ENCODE results near the gene DOHH.

Gene DOHH

DNA sequence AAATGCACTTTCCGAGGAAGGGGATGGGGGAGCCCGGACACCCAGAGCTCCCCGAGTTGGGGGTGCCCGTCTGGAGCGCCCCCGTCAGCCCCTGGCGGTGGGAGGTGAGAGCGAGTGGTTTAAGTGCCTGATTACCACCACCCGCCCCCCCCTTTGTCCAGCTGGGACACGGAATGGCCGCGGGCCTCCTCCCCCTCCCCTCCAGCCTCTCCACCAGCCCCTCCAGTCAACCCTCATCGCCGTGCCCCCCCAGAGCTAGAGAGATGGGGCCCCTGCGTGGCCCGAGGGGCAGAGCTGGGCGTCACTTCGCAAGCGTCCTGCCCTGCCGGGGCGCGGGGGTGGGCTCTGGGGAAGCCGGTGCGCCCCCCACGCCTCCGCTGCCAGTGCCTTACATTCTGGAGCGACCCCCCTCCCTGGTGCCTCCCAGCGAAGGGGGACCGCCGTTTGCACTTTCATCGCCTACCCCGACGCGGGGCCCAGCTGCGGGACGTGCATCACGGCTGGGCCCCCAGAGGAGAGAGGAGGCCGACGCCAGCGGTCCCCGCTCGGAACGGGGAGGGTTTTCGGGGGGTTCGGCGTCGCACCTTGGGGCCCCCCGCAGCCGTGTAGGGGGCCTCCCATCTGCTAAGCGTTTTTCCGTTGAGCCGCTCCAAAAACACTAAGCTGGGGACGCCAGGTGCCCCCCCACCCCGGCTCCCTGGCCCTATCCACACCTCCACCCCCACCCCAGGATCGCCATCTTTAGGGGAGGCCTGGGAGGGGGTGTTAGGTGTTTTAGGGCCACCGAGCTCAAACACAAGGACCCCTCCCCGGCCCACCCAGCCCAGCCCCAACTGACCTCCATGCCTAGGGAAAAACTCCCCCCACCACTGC, 36.5 kb downstream of the DOHH start:
- WGBS: 45% methylated on average over 35 of the region's 57 CpGs
- no peak for DNase-seq
- peaks cover 35% of the 10 kb centered on the region for H3K4me1 ChIP-seq (ENCODE audit: control insufficient read depth, insufficient read depth, low read depth, low read length)

DNA sequence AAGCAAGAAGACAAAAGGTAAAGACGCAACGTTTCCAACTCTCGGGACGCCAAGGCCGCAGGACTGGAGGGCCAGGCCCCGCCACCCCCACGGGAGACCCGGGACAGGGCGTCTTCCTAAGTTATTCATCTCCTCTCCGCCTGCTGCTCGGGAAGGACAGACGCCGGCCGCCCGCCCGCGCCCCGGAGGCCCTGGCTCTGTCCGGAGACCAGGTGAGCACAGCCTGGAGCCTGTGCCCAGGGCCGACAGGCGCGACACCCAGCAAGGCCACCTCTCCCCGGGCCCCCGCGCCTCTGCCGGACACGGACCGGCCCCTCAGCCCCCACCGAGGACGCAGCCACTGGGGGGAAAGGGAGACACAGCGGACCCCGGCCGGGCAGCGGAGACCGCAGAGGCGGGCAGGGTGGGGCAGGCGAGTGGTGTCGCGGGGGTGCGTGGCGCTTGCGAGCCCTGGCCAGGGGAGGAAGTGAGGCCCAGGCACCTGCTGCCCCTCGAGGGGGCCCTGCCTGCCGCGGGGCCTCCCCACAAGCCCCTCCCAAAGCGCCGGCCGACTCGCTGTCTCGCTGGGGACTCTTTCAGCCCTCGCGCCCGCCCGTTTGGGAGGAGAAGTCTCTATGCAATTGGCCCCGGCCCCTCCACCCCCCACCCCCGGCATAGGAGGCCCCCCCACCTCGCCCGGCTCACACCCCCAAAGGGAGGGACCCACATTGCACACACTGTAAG, 37.3 kb downstream of the DOHH start:
- no peak for DNase-seq

More for the DNA sequence above, 36.5 kb downstream of the DOHH start:
- Histone ChIP-seq H3K9me3 (ENCODE audit: control insufficient read depth, low read length) (no peaks in the 10 kb centered on the region), H2BK120ac (ENCODE audit: low read depth, low read length) (no peak overlapping the region), H2BK5ac (ENCODE audit: low read depth, low read length, poor library complexity, severe bottlenecking) (no peak overlapping the region), H3K9ac (ENCODE audit: low read length) (no peak overlapping the region), H3K27ac (ENCODE audit: low read length, poor library complexity, severe bottlenecking) (no peak overlapping the region), H3K4ac (ENCODE audit: low read depth in 1 of 2, low read length in 2 of 2) (peak overlapping the region in 1 of 2 experiments; percentile 35), H2BK12ac (ENCODE audit: low read length in 2 of 2) (peak overlapping the region in 1 of 2 experiments; percentile 59), H3K36me3 (ENCODE audit: control insufficient read depth in 1 of 2, insufficient read depth in 2 of 2, low read depth in 1 of 2, low read length in 2 of 2) (peaks cover 31 to 41% of the 10 kb centered on the region in 2 experiments), H3K4me2 (ENCODE audit: low read length, poor library complexity, severe bottlenecking) (no peak overlapping the region), H3K18ac (ENCODE audit: low read depth in 1 of 2, low read length in 2 of 2) (peak overlapping the region; percentile 31 to 74), H3K14ac (ENCODE audit: low read length in 2 of 2) (peak overlapping the region in 1 of 2 experiments; percentile 31), H2BK15ac (ENCODE audit: low read depth, poor library complexity, severe bottlenecking) (peak overlapping the region; percentile 67), H3K4me3 (ENCODE audit: insufficient read depth in 1 of 2, low read depth in 1 of 2, low read length in 2 of 2) (no peak overlapping the region), H3K23ac (ENCODE audit: low read length in 2 of 2) (no peak overlapping the region), H4K8ac (ENCODE audit: low read length) (peak overlapping the region; percentile 60), H4K91ac (ENCODE audit: low read length) (peak overlapping the region; percentile 67), H3K79me1 (replicated peaks; ENCODE audit: low read length, poor library complexity, severe bottlenecking) (peaks cover 18% of the 10 kb centered on the region), H3K27me3 (ENCODE audit: control insufficient read depth in 1 of 2, insufficient read depth in 1 of 2, low read length in 2 of 2) (no peaks in the 10 kb centered on the region), H2AFZ (ENCODE audit: low read depth, low read length) (no peak overlapping the region), H2AK5ac (ENCODE audit: low read length, severe bottlenecking) (no peak overlapping the region)

DNA sequence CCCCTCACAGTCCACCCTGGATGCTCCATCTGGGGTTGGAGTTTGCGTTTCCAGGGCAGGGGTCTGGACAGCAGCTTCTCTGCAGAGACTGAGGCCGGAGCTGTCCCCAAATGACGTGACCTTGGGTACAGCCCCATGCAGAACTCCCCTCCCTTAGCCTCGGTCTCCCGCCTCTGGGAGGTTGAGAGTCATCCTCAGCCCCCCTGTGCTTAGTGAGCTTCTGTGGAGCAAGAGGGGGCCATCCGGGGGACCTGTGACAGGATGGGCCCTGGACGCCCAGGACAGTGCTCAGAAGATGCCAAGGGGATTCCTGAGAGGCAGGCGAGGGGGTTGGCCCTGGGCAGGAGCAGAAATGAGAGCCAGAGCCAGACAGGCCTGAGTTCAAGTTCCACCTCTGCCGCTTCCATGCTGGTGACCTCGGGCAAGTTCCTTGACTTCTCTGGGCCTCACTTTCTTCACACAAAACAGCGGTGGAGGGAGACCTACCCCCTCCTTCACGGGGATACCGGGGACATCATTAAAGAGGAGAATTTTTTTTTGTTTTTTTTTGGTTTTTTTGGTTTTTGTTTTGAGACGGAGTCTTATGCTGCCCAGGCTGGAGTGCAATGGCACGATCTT, 40.4 kb downstream of the DOHH start:
- no peak overlapping the region for H2BK15ac ChIP-seq (ENCODE audit: low read depth, poor library complexity, severe bottlenecking)
- 85% methylated on average over 15 of the region's 15 CpGs for WGBS

More for the DNA sequence above, 37.3 kb downstream of the DOHH start:
- peak overlapping the region in 1 of 2 experiments; percentile 44 for H3K18ac ChIP-seq (ENCODE audit: low read depth in 1 of 2, low read length in 2 of 2)
- H3K79me1 ChIP-seq (replicated peaks; ENCODE audit: low read length, poor library complexity, severe bottlenecking): peaks cover 18% of the 10 kb centered on the region
- no peak overlapping the region for H2BK120ac ChIP-seq (ENCODE audit: low read depth, low read length)
- no peak overlapping the region for H3K14ac ChIP-seq (ENCODE audit: low read length in 2 of 2)
- H3K27ac ChIP-seq (ENCODE audit: low read length, poor library complexity, severe bottlenecking): no peak overlapping the region
- no peak overlapping the region for H3K4me2 ChIP-seq (ENCODE audit: low read length, poor library complexity, severe bottlenecking)
- no peaks in the 10 kb centered on the region for H3K27me3 ChIP-seq (ENCODE audit: control insufficient read depth in 1 of 2, insufficient read depth in 1 of 2, low read length in 2 of 2)
- no peak overlapping the region for H2AFZ ChIP-seq (ENCODE audit: low read depth, low read length)
- WGBS: 49% methylated on average over 33 of the region's 58 CpGs
- H3K23ac ChIP-seq (ENCODE audit: low read length in 2 of 2): peak overlapping the region in 1 of 2 experiments; percentile 87
- H4K8ac ChIP-seq (ENCODE audit: low read length): no peak overlapping the region
- no peak overlapping the region for H2BK5ac ChIP-seq (ENCODE audit: low read depth, low read length, poor library complexity, severe bottlenecking)
- no peak overlapping the region for H2AK5ac ChIP-seq (ENCODE audit: low read length, severe bottlenecking)
- H3K4me3 ChIP-seq (ENCODE audit: insufficient read depth in 1 of 2, low read depth in 1 of 2, low read length in 2 of 2): no peak overlapping the region
- H3K9ac ChIP-seq (ENCODE audit: low read length): no peak overlapping the region
- no peak overlapping the region for H4K91ac ChIP-seq (ENCODE audit: low read length)
- H3K4ac ChIP-seq (ENCODE audit: low read depth in 1 of 2, low read length in 2 of 2): no peak overlapping the region
- peaks cover 31 to 40% of the 10 kb centered on the region in 2 experiments for H3K36me3 ChIP-seq (ENCODE audit: control insufficient read depth in 1 of 2, insufficient read depth in 2 of 2, low read depth in 1 of 2, low read length in 2 of 2)
- no peaks in the 10 kb centered on the region for H3K9me3 ChIP-seq (ENCODE audit: control insufficient read depth, low read length)
- H3K4me1 ChIP-seq (ENCODE audit: control insufficient read depth, insufficient read depth, low read depth, low read length): peaks cover 43% of the 10 kb centered on the region
- peak overlapping the region; percentile 0 to 59 for H2BK12ac ChIP-seq (ENCODE audit: low read length in 2 of 2)
- H2BK15ac ChIP-seq (ENCODE audit: low read depth, poor library complexity, severe bottlenecking): peak overlapping the region; percentile 63

More for the DNA sequence above, 40.4 kb downstream of the DOHH start:
- peak overlapping the region in 1 of 2 experiments; percentile 67 for H3K14ac ChIP-seq (ENCODE audit: low read length in 2 of 2)
- peak overlapping the region; percentile 40 to 84 for H3K18ac ChIP-seq (ENCODE audit: low read depth in 1 of 2, low read length in 2 of 2)
- DNase-seq: no peak
- H2AFZ ChIP-seq (ENCODE audit: low read depth, low read length): no peak overlapping the region
- H3K36me3 ChIP-seq (ENCODE audit: control insufficient read depth in 1 of 2, insufficient read depth in 2 of 2, low read depth in 1 of 2, low read length in 2 of 2): peaks cover 39 to 46% of the 10 kb centered on the region in 2 experiments
- H3K27me3 ChIP-seq (ENCODE audit: control insufficient read depth in 1 of 2, insufficient read depth in 1 of 2, low read length in 2 of 2): no peaks in the 10 kb centered on the region
- no peak overlapping the region for H3K9ac ChIP-seq (ENCODE audit: low read length)
- peak overlapping the region in 1 of 2 experiments; percentile 1 for H3K23ac ChIP-seq (ENCODE audit: low read length in 2 of 2)
- peaks cover 27% of the 10 kb centered on the region for H3K79me1 ChIP-seq (replicated peaks; ENCODE audit: low read length, poor library complexity, severe bottlenecking)
- H2BK5ac ChIP-seq (ENCODE audit: low read depth, low read length, poor library complexity, severe bottlenecking): peak overlapping the region; percentile 39
- no peak overlapping the region for H3K4me3 ChIP-seq (ENCODE audit: insufficient read depth in 1 of 2, low read depth in 1 of 2, low read length in 2 of 2)
- H4K8ac ChIP-seq (ENCODE audit: low read length): peak overlapping the region; percentile 70
- peak overlapping the region; percentile 44 for H3K4me2 ChIP-seq (ENCODE audit: low read length, poor library complexity, severe bottlenecking)
- peak overlapping the region; percentile 29 to 66 for H2BK12ac ChIP-seq (ENCODE audit: low read length in 2 of 2)
- H3K9me3 ChIP-seq (ENCODE audit: control insufficient read depth, low read length): no peaks in the 10 kb centered on the region
- peak overlapping the region; percentile 67 for H2AK5ac ChIP-seq (ENCODE audit: low read length, severe bottlenecking)
- peak overlapping the region in 1 of 2 experiments; percentile 71 for H3K4ac ChIP-seq (ENCODE audit: low read depth in 1 of 2, low read length in 2 of 2)
- no peak overlapping the region for H2BK120ac ChIP-seq (ENCODE audit: low read depth, low read length)
- H4K91ac ChIP-seq (ENCODE audit: low read length): no peak overlapping the region
- peaks cover 51% of the 10 kb centered on the region for H3K4me1 ChIP-seq (ENCODE audit: control insufficient read depth, insufficient read depth, low read depth, low read length)
- H3K27ac ChIP-seq (ENCODE audit: low read length, poor library complexity, severe bottlenecking): peak overlapping the region; percentile 17

Data from mesenchymal stem cell (in vitro differentiated cells and primary cell).